GM12878 (cell line): ENCODE data around the gene CACNA1D. TPM values are rescaled to one million over a fixed set of nuclear protein-coding genes. Genes with fewer than 3 reads are reported as not detected.

Experiments used
- ATAC-seq: fragments of 200-7000 bp; cut with Tn5 transposase; 3 replicates; pipeline ENCODE4 v1.9.1; 2020; ENCODE audit warnings: mild to moderate bottlenecking, moderate library complexity
- BruUV-seq: library from RNA; stranded (reverse); fragments of 400-500 nt; replicated peaks from 2 replicates; lab custom pipeline; 2021; lab: Mats Ljungman, UMichigan
- CTCF ChIA-PET: fragments of 300-600 bp; sonication (Branson Sonifier 250); formaldehyde crosslinking; extraction: SDS; loops from one replicate; lab custom pipeline; 2021; ENCODE audit warnings: inconsistent platforms; lab: Yijun Ruan, JAX
- POLR2A ChIA-PET: fragments of 350-600 bp; formaldehyde crosslinking; extraction: SDS; loops from one replicate; lab custom pipeline; 2021; ENCODE audit warnings: inconsistent platforms; lab: Charles Lee
- RAD21 ChIA-PET: fragments of 300-600 bp; sonication (Branson Sonifier 250); formaldehyde crosslinking; loops from one replicate; lab custom pipeline; 2023; ENCODE audit warnings: antibody characterized with exemption; ENCODE audit not compliant: unreplicated experiment; lab: Charles Lee
- SMC1A ChIA-PET: fragments of 300-600 bp; sonication (Branson Sonifier 250); formaldehyde crosslinking; loops from one replicate; lab custom pipeline; 2023; ENCODE audit not compliant: unreplicated experiment, uncharacterized antibody; lab: Charles Lee
- DNase-seq: peaks from one replicate; pipeline ENCODE4 v3.0.0-alpha.2; 2011; ENCODE audit warnings: low read depth, low spot score
- FAIRE-seq: peaks from 3 replicates; lab custom pipeline; 2011; peaks lifted over from hg19 to GRCh38; lab: Jason Lieb, UNC
- H2AFZ ChIP-seq: 2 replicates; pipeline ENCODE4 v1.6.0; 2011; ENCODE audit warnings: low read depth, low read length, control low read depth; ENCODE audit not compliant: control insufficient read depth
- H3K27ac ChIP-seq: 2 replicates; pipeline ENCODE4 v1.5.1; 2011; ENCODE audit warnings: control low read depth; ENCODE audit not compliant: control insufficient read depth, insufficient read depth
- H3K27me3 ChIP-seq, 2 experiments: replicated peaks in 1 of 2; 2 replicates each; pipeline versions ENCODE4 v1.6.0 to v1.6.1; 2011; ENCODE audit warnings: low read length in 1 of 2; ENCODE audit not compliant: control insufficient read depth in 2 of 2, insufficient read depth in 2 of 2
- H3K36me3 ChIP-seq, 2 experiments: 2 replicates each; pipeline ENCODE4 v1.5.1; 2011; ENCODE audit warnings: low read length in 1 of 2; ENCODE audit not compliant: control insufficient read depth in 2 of 2, insufficient read depth in 2 of 2
- H3K4me1 ChIP-seq: 2 replicates; pipeline ENCODE4 v1.6.1; 2011; ENCODE audit warnings: mild to moderate bottlenecking, low read length, moderate library complexity, mixed read lengths; ENCODE audit not compliant: control insufficient read depth, insufficient read depth
- H3K4me2 ChIP-seq: 2 replicates; pipeline ENCODE4 v1.6.0; 2011; ENCODE audit warnings: control low read depth; ENCODE audit not compliant: control insufficient read depth, insufficient read depth
- H3K4me3 ChIP-seq: fragments of 200-600 bp; sonication (generic); 2 replicates; pipeline ENCODE4 v1.5.1; 2016
- H3K79me2 ChIP-seq: 2 replicates; pipeline ENCODE4 v1.6.0; 2011; ENCODE audit warnings: low read length; ENCODE audit not compliant: control insufficient read depth, insufficient read depth
- H3K9ac ChIP-seq: 2 replicates; pipeline ENCODE4 v1.8.0; 2011; ENCODE audit warnings: low read length, control low read depth, mixed read lengths; ENCODE audit not compliant: control insufficient read depth, insufficient read depth
- H3K9me3 ChIP-seq: replicated peaks from 3 replicates; pipeline ENCODE4 v1.5.1; 2011; ENCODE audit warnings: mild to moderate bottlenecking, low read length; ENCODE audit not compliant: control insufficient read depth, insufficient read depth
- H4K20me1 ChIP-seq: 2 replicates; pipeline ENCODE4 v1.6.0; 2011; ENCODE audit not compliant: control insufficient read depth, insufficient read depth
- E2F8 ChIP-seq: fragments of 450-650 bp; IDR thresholded peaks from 2 replicates; pipeline ENCODE4 v1.6.1; 2018; ENCODE audit warnings: mild to moderate bottlenecking, low read depth, moderate library complexity; ENCODE audit not compliant: partially characterized antibody
- EED ChIP-seq: sonication (generic); IDR thresholded peaks from 2 replicates; pipeline ENCODE4 v1.6.1; 2016; ENCODE audit warnings: antibody characterized with exemption, low read depth
- NFYB ChIP-seq: IDR thresholded peaks from 2 replicates; pipeline ENCODE4 v1.6.1; 2011; ENCODE audit warnings: low read depth, mild to moderate bottlenecking, low read length, improper control_type of control experiment, moderate library complexity; ENCODE audit not compliant: insufficient read depth
- STAT1 ChIP-seq: fragments of 450-650 bp; conservative IDR thresholded peaks from 2 replicates; pipeline ENCODE4 v1.6.1; 2014; ENCODE audit warnings: antibody characterized with exemption, mild to moderate bottlenecking
- STAT3 ChIP-seq: IDR thresholded peaks from 2 replicates; pipeline ENCODE4 v1.6.1; 2011; ENCODE audit warnings: low read depth, low read length, improper control_type of control experiment
- TCF12 ChIP-seq: IDR thresholded peaks from 2 replicates; pipeline ENCODE4 v1.6.1; 2011; ENCODE audit warnings: low read depth, mild to moderate bottlenecking, low read length
- YBX1 ChIP-seq: fragments of 450-650 bp; IDR thresholded peaks from 2 replicates; pipeline ENCODE4 v1.6.1; 2016; ENCODE audit warnings: antibody characterized with exemption
- ZNF217 ChIP-seq: fragments of 450-650 bp; IDR thresholded peaks from 2 replicates; pipeline ENCODE4 v1.6.1; 2017; ENCODE audit warnings: antibody characterized with exemption, mild to moderate bottlenecking
- WGBS: methylation state at CpG from one replicate; pipeline ENCODE4 v1.1.6; 2016; ENCODE audit warnings: low lambda C conversion rate; ENCODE audit not compliant: insufficient replicate concordance, insufficient coverage; ENCODE audit errors: missing lambda C conversion rate; 5-methylcytosine and 5-hydroxymethylcytosine counted together
- in situ Hi-C: fragments of 300-500 bp; cut with MboI; formaldehyde crosslinking; loops from 9 replicates; pipeline ENCODE4 v1.14.3; 2018; ENCODE audit warnings: mixed read lengths
- intact Hi-C: fragments of 100-400 bp; cut with micrococcal nuclease; formaldehyde crosslinking; loops from one replicate; pipeline ENCODE4 v1.14.2; 2022; ENCODE audit not compliant: unreplicated experiment
- polyA plus RNA-seq, 11 experiments: library from polyadenylated mRNA; depleted of rRNA in 4 of 11; unstranded in 6 of 11; stranded (reverse) in 5 of 11; fragments of >200 nt; fragmentation: Nextera tagmentation in 4 of 11; fragmentation: Illumina TruSeq in 1 of 11; extraction: Ambion mirVana in 4 of 11; extraction: Trizol in 1 of 11; gene quantifications; 1 replicate in 1 of 11; 2 replicates in 10 of 11; pipeline versions ENCODE4 v1.2.1 to v1.2.3, GENCODE V29; 2011 to 2016; ENCODE audit warnings: inconsistent platforms in 2 of 11, missing spikeins in 2 of 11, low read depth in 1 of 11
- total RNA-seq, 4 experiments: library from RNA; depleted of rRNA in 3 of 4; stranded (reverse); fragments of >200 nt in 3 of 4; fragmentation: Illumina TruSeq in 1 of 4; extraction: Trizol in 1 of 4; gene quantifications; 2 replicates each; pipeline versions ENCODE4 v1.2.1 to v1.2.3, GENCODE V29; 2013 to 2021
- TF ChIP-seq, protein P1 (sequence below): IDR thresholded peaks from 2 replicates; pipeline ENCODE4 v1.6.1; 2012; ENCODE audit warnings: improper control_type of control experiment, low read depth, low read length; ENCODE audit not compliant: insufficient replicate concordance
- TF ChIP-seq, protein P2 (sequence below): fragments of 450-650 bp; IDR thresholded peaks from 2 replicates; pipeline ENCODE4 v1.6.1; 2017; ENCODE audit warnings: mild to moderate bottlenecking, moderate library complexity

The CACNA1D gene
- total and polyA plus RNA-seq, 10 of the 15 experiments (the other 5 are each of a cell fraction or from before 2014, with no cell fraction given): 0.21 to 24.4 (median 1.6) TPM

GRCh38 chr3:53688989-53689388 lies 194.6 kb downstream of the CACNA1D start (continued):
- no peak for TF ChIP-seq STAT1
- no peak for TF ChIP-seq TCF12
- TF ChIP-seq, all 136 proteins: peak for 0

DNA sequence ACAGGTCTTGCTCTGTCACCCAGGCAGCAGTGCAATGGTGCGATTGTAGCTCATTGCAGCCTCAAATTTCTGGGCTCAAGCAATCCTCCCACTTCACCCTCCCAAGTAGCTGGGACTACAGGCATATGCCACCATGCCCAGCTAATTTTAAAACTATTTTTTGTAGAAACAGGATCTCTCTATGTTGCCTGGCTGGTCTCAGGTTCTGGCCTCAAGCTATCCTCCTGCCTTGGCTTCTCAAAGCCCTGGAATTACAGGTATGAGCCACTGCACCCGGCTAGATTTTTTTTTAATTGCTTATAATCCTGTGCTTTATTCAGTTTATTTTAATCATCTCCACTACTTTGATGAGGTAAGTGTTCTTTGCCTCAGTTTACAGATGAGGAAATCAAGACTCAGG lies 195.3 kb downstream of the CACNA1D start:
- SMC1A ChIA-PET: interaction anchor here (1.0 to 1.4 kb wide), 4 partner anchors 15 to 21 kb away, joined by 3 to 4 read pairs (median 4); no protein-coding TSS in a partner anchor
- intact Hi-C loops: no loop called here
- H3K27me3 ChIP-seq: no peaks in the 10 kb centered on the region
- no peak overlapping the region for H3K4me3 ChIP-seq
- no peak overlapping the region for H3K4me2 ChIP-seq
- no peaks in the 10 kb centered on the region for H3K4me1 ChIP-seq
- H3K27ac ChIP-seq: no peak overlapping the region
- no peaks in the 10 kb centered on the region for H4K20me1 ChIP-seq
- H3K9me3 ChIP-seq: no peaks in the 10 kb centered on the region
- POLR2A ChIA-PET: interaction anchor here (0.7 to 1.3 kb wide), 3 partner anchors 9 to 74 kb away, joined by 3 to 5 read pairs (median 3); no protein-coding TSS in a partner anchor
- no TSS peak for BruUV-seq
- no peak overlapping the region for H3K9ac ChIP-seq
- CTCF ChIA-PET: interaction anchor here (0.8 to 1.6 kb wide), 5 partner anchors 9 to 21 kb away, joined by 3 to 9 read pairs (median 4); no protein-coding TSS in a partner anchor
- H3K79me2 ChIP-seq: no peaks in the 10 kb centered on the region
- RAD21 ChIA-PET: interaction anchor here (1.0 kb wide), 1 partner anchor 23 kb away, joined by 3 read pairs; no protein-coding TSS in a partner anchor
- ATAC-seq (no peak), FAIRE-seq (no peak), DNase-seq (no peak)
- 15% methylated on average over 2 of the region's 2 CpGs for WGBS
- in situ Hi-C loops: no loop called here
- no peaks in the 10 kb centered on the region for H3K36me3 ChIP-seq
- no peak overlapping the region for H2AFZ ChIP-seq
- no peak for TF ChIP-seq YBX1
- TF ChIP-seq STAT3: no peak
- no peak for TF ChIP-seq NFYB
- no peak for TF ChIP-seq E2F8
- TF ChIP-seq, protein P1, sequence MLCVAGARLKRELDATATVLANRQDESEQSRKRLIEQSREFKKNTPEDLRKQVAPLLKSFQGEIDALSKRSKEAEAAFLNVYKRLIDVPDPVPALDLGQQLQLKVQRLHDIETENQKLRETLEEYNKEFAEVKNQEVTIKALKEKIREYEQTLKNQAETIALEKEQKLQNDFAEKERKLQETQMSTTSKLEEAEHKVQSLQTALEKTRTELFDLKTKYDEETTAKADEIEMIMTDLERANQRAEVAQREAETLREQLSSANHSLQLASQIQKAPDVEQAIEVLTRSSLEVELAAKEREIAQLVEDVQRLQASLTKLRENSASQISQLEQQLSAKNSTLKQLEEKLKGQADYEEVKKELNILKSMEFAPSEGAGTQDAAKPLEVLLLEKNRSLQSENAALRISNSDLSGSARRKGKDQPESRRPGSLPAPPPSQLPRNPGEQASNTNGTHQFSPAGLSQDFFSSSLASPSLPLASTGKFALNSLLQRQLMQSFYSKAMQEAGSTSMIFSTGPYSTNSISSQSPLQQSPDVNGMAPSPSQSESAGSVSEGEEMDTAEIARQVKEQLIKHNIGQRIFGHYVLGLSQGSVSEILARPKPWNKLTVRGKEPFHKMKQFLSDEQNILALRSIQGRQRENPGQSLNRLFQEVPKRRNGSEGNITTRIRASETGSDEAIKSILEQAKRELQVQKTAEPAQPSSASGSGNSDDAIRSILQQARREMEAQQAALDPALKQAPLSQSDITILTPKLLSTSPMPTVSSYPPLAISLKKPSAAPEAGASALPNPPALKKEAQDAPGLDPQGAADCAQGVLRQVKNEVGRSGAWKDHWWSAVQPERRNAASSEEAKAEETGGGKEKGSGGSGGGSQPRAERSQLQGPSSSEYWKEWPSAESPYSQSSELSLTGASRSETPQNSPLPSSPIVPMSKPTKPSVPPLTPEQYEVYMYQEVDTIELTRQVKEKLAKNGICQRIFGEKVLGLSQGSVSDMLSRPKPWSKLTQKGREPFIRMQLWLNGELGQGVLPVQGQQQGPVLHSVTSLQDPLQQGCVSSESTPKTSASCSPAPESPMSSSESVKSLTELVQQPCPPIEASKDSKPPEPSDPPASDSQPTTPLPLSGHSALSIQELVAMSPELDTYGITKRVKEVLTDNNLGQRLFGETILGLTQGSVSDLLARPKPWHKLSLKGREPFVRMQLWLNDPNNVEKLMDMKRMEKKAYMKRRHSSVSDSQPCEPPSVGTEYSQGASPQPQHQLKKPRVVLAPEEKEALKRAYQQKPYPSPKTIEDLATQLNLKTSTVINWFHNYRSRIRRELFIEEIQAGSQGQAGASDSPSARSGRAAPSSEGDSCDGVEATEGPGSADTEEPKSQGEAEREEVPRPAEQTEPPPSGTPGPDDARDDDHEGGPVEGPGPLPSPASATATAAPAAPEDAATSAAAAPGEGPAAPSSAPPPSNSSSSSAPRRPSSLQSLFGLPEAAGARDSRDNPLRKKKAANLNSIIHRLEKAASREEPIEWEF: no peak
- TF ChIP-seq, protein P2, sequence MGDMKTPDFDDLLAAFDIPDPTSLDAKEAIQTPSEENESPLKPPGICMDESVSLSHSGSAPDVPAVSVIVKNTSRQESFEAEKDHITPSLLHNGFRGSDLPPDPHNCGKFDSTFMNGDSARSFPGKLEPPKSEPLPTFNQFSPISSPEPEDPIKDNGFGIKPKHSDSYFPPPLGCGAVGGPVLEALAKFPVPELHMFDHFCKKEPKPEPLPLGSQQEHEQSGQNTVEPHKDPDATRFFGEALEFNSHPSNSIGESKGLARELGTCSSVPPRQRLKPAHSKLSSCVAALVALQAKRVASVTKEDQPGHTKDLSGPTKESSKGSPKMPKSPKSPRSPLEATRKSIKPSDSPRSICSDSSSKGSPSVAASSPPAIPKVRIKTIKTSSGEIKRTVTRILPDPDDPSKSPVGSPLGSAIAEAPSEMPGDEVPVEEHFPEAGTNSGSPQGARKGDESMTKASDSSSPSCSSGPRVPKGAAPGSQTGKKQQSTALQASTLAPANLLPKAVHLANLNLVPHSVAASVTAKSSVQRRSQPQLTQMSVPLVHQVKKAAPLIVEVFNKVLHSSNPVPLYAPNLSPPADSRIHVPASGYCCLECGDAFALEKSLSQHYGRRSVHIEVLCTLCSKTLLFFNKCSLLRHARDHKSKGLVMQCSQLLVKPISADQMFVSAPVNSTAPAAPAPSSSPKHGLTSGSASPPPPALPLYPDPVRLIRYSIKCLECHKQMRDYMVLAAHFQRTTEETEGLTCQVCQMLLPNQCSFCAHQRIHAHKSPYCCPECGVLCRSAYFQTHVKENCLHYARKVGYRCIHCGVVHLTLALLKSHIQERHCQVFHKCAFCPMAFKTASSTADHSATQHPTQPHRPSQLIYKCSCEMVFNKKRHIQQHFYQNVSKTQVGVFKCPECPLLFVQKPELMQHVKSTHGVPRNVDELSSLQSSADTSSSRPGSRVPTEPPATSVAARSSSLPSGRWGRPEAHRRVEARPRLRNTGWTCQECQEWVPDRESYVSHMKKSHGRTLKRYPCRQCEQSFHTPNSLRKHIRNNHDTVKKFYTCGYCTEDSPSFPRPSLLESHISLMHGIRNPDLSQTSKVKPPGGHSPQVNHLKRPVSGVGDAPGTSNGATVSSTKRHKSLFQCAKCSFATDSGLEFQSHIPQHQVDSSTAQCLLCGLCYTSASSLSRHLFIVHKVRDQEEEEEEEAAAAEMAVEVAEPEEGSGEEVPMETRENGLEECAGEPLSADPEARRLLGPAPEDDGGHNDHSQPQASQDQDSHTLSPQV: no peak
- no peak for TF ChIP-seq ZNF217
- TF ChIP-seq EED: no peak
